GM21528 (cell line): ENCODE measurements around the gene CCDC157.
A peak's percentile ranks its signal among the peaks of the same experiment; 100 is the strongest.

Experiments used
- ATAC-seq: cut with Tn5 transposase; IDR thresholded peaks from one replicate; pipeline ENCODE4 v1.9.1; 2021; ENCODE audit warnings: mild to moderate bottlenecking, moderate library complexity; ENCODE audit not compliant: unreplicated experiment, low FRiP score

The CCDC157 gene

DNA sequence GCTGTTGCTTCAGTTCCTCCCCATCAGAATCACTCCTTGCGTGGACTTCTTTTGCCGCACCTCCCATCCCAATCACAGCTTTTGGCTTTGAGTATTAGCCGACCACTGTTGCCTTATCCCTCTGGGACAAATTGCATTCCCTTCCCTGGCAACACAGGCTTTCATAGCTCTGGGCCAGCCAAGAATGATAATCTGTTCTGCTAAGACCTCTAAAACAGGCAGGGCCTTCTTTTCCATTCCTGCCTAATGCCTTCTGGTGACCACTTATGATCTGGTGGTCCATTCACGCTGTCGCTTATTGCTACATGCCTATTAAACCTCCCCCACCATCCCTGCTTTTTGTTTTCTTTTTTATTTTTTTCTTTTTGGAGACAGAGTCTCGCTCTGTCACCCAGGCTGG lies 49.6 kb downstream of the CCDC157 start:
- ATAC-seq = no peak

DNA sequence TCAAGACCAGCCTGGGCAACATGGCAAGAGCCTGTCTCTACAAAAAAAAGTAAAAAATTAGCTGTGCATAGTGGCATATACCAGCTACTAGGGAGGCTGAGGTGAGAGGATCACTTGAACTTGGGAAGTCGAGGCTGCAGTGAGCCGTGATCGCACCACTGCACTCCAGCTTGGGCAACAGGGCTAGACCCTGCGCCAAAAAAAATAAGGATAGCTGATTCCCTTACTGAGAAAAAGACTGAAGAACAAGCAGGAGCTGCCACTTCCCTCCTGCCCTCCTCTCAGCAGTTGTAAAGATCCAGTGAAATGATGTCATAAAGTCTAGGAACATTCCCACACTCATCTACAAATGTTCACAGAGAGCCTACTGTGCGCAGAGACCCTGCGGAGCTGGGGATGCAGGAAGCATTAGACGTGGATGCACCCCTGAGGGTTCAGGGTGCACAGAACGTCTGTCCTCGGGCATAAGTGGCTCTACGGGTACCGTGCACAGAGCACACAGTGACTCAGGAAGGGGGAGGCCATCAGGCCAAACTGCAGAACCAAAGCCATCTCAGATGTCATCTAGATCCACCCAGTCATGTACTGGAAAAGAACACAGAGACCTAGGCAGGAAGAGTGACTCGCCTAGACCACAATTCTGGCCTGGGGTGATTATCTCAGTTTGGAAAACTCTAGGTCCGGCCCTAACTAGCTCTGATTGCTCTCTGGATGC lies 51.7 kb downstream of the CCDC157 start:
- no peak for ATAC-seq

DNA sequence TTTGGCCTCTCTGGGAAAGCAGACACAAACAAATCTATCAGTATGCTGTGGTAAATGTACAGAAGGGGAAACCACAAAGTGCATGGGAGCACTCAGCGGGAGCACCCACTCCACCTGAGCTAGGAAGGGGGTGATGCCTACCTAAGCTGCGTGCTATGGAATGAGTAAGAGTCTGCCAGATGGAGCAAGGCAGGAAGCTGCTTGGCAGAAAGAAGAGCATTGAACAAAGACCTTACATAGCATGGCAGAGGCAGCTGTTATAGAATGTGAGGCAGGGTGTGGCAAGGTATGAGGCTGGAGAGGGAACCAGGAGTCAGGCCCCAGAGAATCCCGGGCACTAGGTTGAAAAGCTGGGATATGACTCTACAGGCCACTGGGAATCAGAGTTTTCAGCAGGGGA lies 55.0 kb downstream of the CCDC157 start:
- ATAC-seq = no peak

DNA sequence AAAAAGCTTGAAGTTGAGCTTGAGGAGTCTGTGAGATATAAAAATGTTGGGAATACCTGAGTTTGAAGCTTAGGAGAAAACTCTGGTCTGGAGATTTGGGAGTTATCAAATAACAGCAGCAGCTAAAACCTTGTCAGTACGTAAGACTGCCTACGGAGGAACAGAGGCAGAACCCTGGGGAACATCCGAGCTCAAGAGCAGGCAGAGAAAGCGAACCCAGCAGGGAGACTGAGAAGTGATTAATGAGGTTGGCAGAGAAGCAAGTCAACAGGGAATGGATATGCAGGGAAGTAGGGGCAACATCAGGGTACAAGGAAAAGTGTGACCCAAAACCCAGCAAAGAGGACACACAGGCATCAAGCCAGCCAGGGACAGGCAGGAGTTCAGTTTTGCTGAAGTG lies 56.2 kb downstream of the CCDC157 start:
- no peak for ATAC-seq

DNA sequence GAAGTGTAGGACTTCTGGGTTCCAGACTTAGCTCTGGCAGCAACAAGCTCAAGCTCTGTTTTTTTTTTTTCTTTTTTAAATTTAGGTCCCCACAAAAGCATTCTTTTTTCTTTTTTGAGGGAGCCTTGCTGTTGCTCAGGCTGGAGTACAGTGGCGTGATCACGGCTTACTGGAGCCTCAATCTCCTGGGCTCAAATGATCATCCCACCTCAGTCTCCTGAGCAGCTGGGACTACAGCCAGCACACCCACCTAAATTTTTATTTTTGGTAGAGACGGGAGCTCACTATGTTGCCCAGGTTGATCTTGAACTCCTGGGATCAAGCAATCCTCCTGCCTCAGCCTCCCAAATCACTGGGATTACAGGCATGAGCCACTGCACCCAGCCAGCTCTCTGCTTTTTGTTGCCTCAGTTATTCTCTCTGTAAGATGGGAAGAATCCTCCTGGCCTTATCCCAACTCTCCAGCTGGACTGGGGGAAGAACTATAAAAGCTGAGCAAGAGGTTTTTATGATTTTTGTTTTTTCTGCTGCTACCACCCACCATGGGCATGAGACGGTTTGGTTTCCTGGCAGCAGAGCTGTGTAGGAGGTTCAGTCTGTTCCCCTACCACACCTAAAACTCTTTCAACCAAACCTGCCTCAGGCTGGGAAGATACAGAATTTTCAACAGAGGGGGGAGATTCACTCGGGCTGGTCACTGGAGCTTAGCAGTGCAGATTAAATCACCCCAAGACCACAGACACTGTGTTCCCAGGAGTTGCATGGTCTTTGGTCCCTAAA lies 57.1 kb downstream of the CCDC157 start:
- ATAC-seq = no peak

DNA sequence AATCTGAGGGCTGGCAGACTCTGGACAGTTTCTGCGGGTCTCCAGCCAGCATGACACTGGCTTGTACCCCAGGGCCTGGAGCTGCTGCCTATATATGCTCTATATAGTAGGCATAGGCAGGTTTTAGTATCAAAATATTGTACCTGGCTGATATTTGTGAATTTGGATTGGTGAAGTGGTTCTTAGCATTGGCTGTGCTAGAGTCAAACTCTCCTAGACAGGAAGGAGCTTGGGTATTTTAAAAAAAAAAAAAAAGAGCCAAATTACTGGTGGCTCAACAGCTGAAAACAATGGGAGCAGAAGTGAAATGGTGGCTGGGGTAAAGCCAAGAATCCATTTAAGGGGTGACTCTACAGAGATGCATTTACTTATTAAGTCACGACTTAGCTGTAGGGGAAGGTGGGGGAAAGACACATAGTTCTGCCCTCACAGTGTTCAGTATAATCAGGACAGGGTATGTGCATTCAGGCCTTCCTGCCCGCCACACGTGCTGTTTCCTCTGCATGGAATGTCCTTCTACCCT lies 57.8 kb downstream of the CCDC157 start:
- ATAC-seq = no peak

DNA sequence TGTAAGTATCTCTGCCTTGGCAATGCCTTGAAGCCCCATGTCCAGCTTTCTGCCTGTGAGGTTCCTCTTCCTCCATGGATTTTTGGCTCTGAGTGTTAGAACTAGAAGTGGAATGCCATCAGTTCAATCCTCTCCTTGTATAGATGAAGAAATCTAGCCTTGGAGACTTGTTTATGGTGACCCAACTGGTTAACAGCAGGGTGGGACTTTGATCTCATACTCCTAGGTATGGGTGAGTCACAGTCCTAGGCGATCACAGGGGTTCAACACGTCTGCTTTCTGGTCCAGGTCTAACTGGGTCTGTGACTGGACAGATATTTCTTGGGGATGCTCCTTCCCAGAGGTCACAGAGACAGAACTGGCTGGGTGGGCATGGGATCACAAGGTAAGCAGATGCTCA lies 59.6 kb downstream of the CCDC157 start:
- no peak for ATAC-seq

DNA sequence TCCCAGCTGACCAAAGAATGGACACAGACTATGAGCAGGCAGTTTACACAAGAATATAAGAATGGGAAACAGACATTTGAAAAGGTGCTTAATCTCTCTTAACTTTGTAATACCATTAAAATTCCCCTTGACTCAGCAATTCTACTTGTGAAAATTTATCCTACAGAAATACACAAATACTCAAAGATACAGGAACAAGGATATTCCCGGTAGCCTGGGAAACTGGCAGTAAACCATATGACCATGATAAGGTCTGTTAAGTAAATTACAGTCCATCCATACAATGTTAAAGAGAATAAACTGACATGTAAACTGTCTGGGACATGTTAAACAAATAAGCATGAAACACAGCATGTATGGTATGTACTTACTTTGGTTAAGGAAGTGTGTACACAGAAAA lies 60.0 kb downstream of the CCDC157 start:
- ATAC-seq = no peak

DNA sequence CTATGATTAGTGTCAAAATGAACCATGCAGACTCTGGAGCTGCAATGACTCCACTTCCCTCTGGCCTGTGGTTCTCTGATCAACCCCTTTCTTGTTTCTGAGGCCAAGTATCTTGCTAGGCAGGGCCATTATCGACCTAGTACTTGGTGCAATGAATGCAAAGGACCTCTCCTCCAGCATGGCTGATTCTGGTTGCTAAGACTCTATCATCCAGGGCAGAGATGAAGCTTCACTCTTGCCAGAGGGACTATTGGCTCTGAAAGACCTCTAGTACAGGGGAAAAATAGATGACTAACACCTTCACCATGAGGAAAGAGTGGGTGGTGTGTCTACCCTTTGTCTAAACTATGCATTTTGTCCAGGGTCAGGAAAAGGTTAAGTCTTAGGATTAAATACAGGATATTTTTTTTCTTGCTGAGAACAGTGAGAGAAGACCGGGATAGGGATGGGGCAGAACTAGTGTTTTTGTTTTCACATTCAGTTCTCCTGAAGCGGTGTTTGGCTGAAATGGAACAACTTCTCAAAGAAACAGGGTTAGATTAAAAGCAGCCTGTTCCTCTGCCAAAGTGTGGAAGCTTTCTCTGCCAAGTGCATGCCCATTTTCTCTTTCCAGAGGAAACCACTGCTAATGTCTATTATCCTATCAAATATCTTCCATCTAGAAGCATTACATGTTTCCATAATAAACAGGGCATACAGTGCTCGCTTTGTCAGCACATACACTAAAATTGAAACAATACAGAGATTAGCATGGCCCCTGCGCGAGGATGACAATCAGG lies 63.7 kb downstream of the CCDC157 start:
- ATAC-seq = no peak

DNA sequence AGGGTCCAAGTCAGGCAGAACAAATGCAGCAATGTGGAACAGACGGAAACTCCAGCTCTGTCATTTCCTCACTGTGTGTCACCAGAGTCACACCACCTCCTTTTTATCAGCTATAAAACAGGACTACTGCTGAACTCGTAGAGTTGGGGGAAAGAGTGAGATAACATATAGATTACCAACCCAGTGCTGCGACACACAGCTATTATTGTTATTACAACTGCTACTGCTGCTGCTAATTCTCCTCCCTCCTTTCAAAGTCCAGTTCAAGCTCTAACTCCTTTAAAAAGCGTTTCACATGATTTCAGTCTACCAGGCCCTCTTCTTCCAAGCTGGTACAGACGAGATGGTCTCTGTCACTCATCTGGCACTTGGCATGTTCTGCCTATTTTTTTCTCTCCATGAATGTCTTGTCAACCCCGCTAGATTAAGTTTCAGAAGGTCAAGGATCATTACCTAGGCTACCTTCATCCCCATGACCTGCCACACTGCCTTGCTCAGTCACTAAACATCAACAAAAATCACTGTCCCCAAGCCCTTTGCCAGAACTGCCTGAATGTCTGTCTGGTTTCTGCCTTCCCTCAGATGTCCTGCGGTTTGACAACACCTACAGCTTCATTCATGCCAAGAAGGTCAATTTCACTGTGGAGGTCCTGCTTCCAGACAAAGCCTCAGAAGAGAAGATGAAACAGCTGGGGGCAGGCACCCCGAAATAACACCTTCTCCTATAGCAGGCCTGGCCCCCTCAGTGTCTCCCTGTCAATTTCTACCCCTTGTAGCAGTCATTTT lies 65.1 kb downstream of the CCDC157 start:
- no peak for ATAC-seq

DNA sequence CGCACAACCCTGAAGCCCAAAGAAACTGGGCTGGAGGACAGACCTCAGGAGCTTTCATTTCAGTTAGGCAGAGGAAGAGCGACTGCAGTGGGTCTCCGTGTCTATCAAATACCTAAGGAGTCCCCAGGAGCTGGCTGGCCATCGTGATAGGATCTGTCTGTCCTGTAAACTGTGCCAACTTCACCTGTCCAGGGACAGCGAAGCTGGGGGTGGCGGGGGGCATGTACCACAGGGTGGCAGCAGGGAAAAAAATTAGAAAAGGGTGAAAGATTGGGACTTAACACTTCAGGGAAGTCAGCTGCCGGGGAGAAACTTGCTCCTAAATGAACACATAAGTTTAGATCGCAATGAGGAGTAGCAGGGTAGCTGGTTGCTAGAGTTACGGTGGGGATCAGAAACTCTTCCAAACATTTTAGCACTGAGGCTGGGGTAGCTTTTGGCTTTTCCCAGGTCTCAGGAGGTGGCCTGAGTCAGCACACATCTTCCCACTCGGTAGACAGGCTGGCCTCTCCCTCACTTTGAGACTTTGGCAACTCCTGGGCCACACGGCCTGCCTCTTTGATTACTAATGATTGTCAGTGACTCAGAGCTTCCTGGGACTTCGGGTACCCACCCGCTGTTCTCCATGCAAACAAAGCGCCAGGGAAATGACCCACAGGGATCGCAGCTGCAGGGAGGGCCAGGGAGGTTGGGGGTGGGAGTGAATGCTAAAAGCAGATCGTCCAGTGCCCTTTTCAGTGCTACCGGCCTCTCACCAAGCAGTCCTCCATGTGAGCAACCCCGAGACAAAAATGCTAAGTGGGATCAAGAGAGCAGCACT lies 65.9 kb downstream of the CCDC157 start:
- ATAC-seq = no peak

DNA sequence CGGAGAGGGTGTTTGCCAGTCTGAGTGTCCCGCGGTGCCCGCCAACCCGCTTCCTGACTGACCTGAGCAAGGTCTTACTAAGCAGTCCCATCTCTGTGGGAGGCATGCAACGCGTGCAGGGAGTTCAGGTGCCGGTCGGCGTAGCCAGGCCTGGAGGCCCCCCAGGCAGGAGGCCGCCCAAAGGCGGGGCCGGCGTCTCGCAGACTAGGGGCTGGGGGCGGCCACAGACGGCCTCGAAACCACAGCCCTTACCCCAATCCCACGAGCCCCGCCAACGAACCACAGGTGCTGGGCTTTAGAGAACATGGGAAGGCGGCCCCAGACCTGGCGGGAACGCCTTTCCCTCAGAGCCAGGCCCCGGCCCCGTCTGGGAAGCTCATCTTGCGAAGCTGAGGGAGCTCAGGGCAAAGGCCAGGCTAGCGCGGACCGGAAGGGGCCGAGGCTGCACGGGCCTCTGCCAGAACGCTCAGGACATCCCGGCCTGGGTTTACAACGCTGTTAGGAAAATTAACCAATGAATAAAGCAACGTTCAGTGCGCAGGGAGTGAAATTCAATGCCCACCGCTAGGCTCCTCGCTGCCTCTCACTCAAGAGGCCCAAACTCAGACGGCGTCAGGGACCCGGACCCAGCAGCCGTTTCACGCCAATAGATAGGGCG lies 66.6 kb downstream of the CCDC157 start:
- ATAC-seq = peak; percentile 38

DNA sequence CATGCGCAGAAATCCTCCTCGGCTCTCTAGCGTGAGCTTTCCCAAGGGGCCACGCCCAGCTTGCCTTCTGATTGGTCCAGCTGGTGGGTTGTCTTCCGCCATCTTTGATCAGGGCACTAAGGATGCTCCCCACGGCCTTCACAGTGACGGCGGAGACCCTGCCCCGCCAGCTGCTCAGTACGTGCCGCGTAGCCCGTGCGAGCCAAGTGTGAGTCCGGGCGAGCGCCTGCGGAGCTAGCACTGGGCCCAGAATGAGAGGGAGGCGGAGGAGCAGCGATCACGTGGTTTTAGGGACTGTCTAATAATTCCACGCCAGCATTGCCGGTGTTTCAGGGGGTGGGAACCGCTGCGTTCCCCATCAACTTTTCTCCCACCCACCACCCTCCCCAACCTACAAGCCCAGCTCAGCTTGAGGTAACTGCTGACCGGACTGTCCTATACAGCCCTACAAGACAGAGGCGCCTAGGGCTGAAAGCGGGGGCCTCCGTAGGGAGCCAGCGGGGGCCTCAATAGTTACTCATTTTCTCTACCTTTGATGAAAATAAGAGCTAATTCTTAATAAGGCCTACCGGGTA lies 67.2 kb downstream of the CCDC157 start:
- ATAC-seq = peak; percentile 75

DNA sequence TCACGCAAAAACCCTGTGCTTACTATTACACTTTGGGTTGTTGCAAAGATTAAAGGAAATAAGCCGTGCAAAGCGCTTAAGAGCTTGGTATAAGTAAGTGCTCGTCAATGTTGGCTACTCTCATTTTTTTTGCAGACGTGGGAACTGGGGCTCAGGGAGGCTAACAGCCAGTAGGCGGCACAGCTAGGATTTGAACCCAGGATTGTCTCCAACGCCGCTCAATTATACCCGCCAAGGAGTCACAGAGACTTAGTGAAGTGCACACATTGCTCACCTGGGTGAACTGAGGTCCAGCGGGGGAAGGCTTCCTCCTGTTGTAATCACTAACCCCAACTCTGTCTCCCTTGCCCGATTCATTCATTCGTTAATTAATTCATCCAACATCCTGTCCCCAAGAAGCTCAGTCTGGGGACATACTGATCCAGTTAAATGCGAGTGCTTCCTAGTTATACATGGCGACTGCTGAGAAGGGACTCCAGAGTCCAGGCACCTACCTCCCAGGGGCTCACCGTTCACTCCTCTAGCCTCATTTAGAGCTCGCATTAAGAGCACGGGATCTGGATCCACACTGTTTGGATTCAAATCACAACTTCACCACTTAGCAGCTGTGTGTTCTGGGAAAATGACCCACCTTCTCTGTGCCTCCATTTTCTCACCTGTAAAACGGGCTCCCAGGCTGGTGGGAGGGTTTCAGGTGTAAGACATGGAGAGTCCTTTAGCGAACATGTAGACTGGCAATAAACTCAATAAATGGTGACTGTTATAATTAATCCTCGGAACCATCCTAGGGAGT lies 67.9 kb downstream of the CCDC157 start:
- no peak for ATAC-seq

DNA sequence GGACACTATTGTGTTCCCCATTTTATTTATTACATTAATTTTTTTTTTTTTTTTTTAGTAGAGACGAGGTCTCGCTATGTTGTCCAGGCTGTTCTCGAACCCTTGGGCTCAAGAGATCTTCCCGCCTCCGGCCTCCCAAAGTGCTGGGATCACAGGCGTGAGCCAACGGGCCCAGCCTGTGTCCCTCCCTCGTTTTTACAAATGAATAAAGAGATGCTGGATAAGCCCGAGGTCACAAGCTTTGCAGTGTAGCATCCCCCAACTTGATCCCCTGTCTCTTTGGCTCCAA lies 68.5 kb downstream of the CCDC157 start:
- no peak for ATAC-seq

DNA sequence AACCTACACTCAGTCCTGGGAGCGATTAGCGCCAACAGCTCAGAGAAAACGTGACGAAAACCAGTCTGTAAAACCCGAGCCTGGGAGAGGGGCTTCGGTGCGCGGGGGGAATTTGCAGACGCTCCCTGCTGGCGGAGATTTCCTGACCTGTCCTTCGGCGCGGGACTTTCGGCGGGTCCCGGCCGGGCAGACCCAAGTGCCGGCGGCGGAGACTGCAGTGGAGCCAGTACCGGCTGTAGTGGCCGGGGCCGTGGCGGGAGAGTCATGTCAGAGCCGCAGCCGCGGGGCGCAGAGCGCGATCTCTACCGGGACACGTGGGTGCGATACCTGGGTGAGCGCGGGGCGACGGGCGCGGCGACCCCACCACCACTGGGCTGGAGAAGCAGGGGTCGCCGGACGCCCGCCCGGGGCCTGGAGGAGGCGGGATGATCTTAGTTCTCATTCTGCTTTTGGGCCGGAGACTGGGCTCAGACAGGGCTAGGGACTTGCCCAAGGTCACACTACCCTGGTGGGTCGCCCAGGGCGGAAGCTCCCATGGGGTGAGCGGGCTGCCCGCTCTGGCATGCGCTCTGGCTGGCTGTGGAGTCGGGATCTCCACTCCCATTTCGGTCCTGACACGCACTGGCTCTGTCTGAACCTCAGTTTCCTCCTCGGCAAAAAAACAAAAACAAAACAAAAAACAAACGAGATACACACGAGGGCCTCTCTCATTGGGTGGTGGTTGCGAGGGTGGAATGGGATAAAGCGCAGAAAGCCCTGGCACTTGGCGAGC lies 69.0 kb downstream of the CCDC157 start, which contains the start of gene MTFP1:
Gene MTFP1, plus strand, starts transcription at position 153 of the 772 bp plus-strand sequence. Its CDS starts 112 bp downstream, at position 265.
- no peak for ATAC-seq
